Neural cell (in vitro differentiated cells): ENCODE data around the gene SNRNP70.
"Not testable (repeated sequence)": the region's sequence is repeated elsewhere in the genome, so short reads cannot be mapped to it uniquely, and the experiment has no call there.

Experiments used
- EP300 ChIP-seq: fragments of 450-650 bp; conservative IDR thresholded peaks from 2 replicates; pipeline ENCODE4 v1.6.1; 2014; ENCODE audit warnings: antibody characterized with exemption, mild to moderate bottlenecking, moderate library complexity; ENCODE audit not compliant: poor library complexity, severe bottlenecking
- EZH2 ChIP-seq: fragments of 200-600, 300-800 bp; shearing (Covaris generic), sonication (generic); IDR thresholded peaks from 2 replicates; pipeline ENCODE4 v1.6.1; 2014; ENCODE audit warnings: antibody characterized with exemption, low read length, borderline replicate concordance, mild to moderate bottlenecking; ENCODE audit not compliant: insufficient read depth, poor library complexity, severe bottlenecking
- POLR2AphosphoS5 ChIP-seq: IDR thresholded peaks from 2 replicates; pipeline ENCODE4 v1.6.1; 2012
- RAD21 ChIP-seq: fragments of 450-650 bp; conservative IDR thresholded peaks from 2 replicates; pipeline ENCODE4 v1.6.1; 2014; ENCODE audit warnings: antibody characterized with exemption, mild to moderate bottlenecking, moderate library complexity
- TAF1 ChIP-seq: IDR thresholded peaks from 2 replicates; pipeline ENCODE4 v1.6.1; 2012; ENCODE audit warnings: low read depth
- TF ChIP-seq, protein P1 (sequence below): fragments of 450-650 bp; IDR thresholded peaks from 2 replicates; pipeline ENCODE4 v1.5.1; 2014; ENCODE audit warnings: antibody characterized with exemption, mild to moderate bottlenecking, moderate library complexity; ENCODE audit not compliant: poor library complexity, severe bottlenecking
- TF ChIP-seq, protein P2 (sequence below): IDR thresholded peaks from 2 replicates; pipeline ENCODE4 v1.6.1; 2012; ENCODE audit warnings: borderline replicate concordance

DNA sequence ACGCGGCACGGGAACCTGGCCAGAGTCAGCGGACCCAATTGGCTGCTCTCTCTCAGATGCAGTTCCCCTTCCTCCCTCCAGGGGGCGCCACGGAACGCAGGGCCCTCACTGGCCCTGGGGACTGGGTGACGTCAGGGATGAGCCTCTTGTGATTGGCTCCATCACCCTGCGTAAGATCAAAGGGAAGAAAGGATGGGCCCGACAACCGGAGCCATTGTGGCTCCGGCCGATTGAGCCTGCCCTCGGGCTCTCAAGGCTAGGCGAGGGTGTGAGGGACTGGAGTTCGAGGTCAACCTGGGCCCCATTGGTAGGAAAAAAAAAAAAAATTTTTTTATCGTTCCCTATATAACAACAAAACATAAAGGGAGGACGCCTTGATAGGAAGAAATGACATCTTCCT, 48.4 kb upstream of the SNRNP70 start, which contains the start of gene CGB1:
- TF ChIP-seq, protein P1, sequence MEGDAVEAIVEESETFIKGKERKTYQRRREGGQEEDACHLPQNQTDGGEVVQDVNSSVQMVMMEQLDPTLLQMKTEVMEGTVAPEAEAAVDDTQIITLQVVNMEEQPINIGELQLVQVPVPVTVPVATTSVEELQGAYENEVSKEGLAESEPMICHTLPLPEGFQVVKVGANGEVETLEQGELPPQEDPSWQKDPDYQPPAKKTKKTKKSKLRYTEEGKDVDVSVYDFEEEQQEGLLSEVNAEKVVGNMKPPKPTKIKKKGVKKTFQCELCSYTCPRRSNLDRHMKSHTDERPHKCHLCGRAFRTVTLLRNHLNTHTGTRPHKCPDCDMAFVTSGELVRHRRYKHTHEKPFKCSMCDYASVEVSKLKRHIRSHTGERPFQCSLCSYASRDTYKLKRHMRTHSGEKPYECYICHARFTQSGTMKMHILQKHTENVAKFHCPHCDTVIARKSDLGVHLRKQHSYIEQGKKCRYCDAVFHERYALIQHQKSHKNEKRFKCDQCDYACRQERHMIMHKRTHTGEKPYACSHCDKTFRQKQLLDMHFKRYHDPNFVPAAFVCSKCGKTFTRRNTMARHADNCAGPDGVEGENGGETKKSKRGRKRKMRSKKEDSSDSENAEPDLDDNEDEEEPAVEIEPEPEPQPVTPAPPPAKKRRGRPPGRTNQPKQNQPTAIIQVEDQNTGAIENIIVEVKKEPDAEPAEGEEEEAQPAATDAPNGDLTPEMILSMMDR: not testable (repeated sequence)
- not testable (repeated sequence) for TF ChIP-seq EZH2, EP300, RAD21, POLR2AphosphoS5, TAF1
- TF ChIP-seq, protein P2, sequence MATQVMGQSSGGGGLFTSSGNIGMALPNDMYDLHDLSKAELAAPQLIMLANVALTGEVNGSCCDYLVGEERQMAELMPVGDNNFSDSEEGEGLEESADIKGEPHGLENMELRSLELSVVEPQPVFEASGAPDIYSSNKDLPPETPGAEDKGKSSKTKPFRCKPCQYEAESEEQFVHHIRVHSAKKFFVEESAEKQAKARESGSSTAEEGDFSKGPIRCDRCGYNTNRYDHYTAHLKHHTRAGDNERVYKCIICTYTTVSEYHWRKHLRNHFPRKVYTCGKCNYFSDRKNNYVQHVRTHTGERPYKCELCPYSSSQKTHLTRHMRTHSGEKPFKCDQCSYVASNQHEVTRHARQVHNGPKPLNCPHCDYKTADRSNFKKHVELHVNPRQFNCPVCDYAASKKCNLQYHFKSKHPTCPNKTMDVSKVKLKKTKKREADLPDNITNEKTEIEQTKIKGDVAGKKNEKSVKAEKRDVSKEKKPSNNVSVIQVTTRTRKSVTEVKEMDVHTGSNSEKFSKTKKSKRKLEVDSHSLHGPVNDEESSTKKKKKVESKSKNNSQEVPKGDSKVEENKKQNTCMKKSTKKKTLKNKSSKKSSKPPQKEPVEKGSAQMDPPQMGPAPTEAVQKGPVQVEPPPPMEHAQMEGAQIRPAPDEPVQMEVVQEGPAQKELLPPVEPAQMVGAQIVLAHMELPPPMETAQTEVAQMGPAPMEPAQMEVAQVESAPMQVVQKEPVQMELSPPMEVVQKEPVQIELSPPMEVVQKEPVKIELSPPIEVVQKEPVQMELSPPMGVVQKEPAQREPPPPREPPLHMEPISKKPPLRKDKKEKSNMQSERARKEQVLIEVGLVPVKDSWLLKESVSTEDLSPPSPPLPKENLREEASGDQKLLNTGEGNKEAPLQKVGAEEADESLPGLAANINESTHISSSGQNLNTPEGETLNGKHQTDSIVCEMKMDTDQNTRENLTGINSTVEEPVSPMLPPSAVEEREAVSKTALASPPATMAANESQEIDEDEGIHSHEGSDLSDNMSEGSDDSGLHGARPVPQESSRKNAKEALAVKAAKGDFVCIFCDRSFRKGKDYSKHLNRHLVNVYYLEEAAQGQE: not testable (repeated sequence)
